ENCODE data around the gene PIN1.
"Not testable (repeated sequence)": the region's sequence is repeated elsewhere in the genome, so short reads cannot be mapped to it uniquely, and the experiment has no call there.

The PIN1 gene

DNA sequence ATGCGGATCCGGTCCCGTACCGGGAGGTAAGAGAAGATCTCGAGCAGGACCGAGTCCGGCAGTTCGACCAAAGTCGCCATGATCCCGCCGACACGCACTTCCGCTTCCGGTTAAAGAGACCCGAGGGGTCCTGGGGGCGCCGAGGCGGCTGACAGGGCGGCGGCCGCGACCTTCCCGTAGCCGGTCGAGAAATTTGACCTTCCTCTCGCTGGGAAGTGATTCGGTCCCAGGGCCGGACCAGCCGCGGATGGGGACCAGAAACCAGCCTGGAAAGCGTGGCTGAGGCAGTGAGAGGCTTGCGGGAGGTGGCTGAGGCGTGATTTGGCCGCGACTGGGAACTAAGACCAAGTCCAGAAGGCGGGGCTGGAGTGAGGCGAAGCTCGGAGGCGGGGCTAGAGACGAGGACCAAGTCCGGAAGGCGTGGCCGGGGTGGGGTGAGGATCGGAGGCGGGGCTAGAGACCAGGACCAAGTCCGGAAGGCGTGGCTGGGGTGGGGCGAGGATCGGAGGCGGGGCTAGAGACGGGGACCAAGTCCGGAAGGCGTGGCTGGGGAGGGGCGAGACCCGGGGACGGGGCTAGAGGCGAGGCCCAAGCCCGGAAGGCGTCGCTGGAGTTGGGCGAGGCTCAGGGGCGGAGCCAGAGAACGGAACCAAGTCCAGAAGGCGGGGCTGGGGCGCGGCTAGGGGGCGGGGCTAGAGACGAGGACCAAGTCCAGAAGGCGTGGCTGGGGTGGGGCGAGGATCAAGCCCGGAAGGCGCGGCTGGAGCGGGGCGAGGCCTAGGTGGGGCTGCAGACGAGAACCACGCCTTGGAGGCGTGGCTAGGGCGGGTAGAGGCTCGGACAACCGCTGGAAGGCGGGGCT, 16.2 kb upstream of the PIN1 start, which contains the start of gene FBXL12:
Gene FBXL12, minus strand, starts transcription at position 346 of the 862 bp plus-strand sequence. Its CDS starts 266 bp downstream, at position 80.
- peak; percentile 100 for DNase-seq

- DNase-seq = no peak
Measured at GRCh38 chr19:9819596-9819909, 15.6 kb upstream of the PIN1 start.

- DNase-seq = not testable (repeated sequence)
Measured at GRCh38 chr19:9820034-9820433, 15.1 kb upstream of the PIN1 start.

GRCh38 chr19:9823816-9824215, 11.3 kb upstream of the PIN1 start:
- DNase-seq = no peak

GRCh38 chr19:9827289-9828238, 7.6 kb upstream of the PIN1 start, which contains the start of gene UBL5:
UBL5 (plus strand) TSS chr19:9827918; CDS start chr19:9828338, 420 bp downstream.
- DNase-seq = peak; percentile 90

DNA sequence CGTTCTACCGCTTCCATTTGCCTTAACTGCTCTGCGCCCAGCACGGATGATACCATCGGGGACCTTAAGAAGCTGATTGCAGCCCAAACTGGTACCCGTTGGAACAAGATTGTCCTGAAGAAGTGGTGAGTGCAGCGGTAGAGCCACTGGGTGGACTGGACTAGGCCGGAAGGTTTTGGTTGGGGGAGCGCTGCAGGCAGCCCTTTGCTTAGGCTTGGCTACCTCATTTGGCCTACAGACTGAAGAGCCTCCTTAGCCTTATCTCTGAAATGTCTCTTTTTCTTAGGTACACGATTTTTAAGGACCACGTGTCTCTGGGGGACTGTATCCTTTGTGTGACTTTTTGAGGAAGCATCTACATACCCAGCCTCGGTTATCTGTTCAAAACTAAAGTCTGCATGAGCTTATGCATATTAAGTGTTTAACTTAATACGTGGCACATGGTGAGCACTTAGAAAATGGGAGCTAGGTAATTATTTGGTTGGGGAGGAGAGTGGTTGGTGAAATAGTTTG, 6.5 kb upstream of the PIN1 start:
- no peak for DNase-seq

- no peak for DNase-seq
Measured at GRCh38 chr19:9834307-9834725, 802 bp upstream of the PIN1 start.

- DNase-seq = no peak
Measured at GRCh38 chr19:9835507-9835949, 410 bp downstream of the PIN1 start.

DNA sequence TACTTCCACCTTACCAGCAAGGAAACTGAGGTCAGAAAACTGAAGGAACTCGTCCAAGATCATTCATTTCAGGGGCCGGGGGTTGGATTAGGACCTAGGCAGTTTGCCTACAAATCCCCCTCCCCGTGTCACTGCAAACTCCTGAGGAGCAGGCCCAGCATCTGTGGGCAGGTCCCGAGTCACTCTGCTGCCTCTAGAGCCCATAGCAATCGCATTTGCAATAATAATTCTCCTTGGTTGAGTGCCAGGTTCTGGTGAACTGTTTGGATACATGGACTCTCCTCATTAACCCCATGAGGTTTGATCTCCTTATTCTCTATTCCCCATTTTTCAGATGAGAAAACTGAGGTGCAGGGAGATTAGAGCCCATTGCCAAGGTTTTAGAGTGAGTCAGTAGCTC, 903 bp downstream of the PIN1 start:
- DNase-seq = no peak

DNA sequence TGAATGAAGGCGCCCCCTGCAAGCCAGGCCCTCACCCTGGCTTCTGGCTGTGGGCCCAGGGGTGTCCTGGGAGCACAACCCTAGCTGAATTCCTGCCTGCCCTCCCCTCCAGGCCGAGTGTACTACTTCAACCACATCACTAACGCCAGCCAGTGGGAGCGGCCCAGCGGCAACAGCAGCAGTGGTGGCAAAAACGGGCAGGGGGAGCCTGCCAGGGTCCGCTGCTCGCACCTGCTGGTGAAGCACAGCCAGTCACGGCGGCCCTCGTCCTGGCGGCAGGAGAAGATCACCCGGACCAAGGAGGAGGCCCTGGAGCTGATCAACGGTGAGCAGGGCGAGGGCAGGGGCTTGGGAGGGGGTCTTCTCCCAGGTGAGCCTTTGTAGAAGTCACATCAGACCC, 3.2 kb downstream of the PIN1 start:
- DNase-seq = no peak

GRCh38 chr19:9839415-9839814, 4.3 kb downstream of the PIN1 start:
- no peak for DNase-seq

DNA sequence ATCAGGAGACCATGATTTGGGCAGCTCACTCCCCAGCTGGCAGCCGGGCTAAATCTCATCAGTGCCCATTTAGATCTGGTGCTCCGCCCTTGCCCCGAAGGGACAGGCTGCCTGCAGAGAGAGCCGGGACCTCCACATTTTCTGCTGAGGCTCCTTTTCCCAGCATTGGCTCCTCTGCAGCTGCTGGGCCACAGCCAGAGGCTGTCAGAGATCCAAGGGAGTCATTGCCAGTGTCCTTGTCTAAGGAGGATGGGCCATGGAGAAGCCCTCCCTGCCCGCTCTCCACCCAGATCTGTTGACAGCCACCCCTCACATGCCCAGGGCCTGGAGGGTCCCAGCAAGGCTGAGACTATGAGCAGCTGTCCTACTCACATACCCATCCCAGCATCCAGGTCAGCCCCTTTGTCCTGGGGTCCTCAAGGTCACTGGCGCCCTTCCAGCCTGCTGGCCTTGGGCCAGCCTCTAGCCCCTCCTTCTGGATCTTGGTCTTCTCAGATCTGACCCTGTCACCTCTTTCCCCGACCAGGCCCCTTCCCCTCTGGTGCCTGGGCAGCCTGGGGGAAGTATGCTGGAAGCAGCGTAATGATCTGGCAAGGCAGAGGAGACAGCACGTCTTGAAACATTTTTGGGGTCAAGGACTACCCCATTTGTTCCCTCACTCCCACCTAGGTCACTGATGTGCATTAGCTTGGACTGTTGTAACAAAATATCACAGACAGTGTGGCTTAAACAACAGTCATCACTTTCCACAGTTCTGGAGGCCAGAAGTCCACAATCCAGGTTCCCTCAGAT, 7.9 kb downstream of the PIN1 start:
- no peak for DNase-seq

DNA sequence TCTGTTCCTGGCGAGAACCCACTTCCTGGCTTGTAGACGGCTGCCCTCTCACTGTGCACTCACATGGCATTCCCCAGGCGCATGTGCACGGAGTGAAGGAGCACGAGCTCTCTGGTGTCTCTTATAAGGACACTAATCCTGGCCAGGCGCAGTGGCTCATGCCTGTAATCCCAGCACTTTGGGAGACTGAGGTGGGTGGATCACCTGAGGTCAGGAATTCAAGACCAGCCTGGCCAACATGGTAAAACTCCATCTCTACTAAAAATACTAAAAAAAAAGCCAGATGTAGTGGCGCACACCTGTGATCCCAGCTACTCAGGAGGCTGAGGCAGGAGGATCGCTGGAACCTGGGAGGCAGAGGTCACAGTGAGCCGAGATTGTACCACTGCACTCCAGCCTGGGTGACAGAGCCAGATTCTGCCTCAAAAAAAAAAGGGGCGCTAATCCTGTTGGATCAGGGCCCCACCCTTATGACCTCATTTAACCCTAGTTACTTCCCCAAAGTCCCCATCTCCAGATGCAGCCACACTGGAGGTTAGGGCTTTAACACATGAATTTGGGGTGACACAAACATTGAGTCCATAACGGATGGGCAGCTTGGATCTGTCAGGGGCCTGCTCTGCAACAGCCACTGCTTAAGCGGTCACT, 8.6 kb downstream of the PIN1 start:
- DNase-seq = not testable (repeated sequence)

GRCh38 chr19:9847087-9847671, 12.1 kb downstream of the PIN1 start:
- DNase-seq = no peak

DNA sequence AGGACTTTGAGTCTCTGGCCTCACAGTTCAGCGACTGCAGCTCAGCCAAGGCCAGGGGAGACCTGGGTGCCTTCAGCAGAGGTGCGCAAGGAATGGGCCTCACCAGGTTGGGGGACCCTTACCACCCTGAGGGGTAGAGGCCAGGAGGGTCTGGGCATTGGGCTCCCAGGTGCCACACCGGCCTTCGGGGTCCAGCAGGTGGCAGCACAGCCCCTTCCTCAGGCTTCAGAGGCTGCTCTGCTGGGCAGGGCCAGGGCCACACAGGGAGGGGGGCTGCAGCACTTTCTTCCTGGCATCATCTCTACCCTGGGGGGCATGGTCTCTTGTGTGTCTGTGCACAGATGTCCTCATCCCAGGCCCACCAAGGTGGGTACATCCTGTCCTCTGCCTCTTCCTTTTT, 12.9 kb downstream of the PIN1 start:
- DNase-seq = no peak

DNA sequence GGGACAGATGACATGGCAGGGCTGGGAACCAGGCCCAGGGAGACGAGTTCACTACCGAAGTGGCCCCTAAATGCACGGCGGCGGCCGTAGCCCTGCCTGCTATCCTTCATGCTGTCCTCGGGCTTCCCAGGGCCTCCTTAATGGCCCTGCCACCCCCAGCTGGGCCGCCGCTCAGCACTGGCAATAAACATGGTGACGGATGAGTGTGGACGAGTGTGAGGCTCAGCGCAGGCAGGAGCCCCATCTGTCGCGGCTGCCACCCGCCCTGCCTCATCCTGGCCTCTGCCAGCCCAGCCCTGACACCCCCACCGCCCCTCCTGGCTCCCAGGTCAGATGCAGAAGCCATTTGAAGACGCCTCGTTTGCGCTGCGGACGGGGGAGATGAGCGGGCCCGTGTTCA, 13.6 kb downstream of the PIN1 start:
- no peak for DNase-seq

DNA sequence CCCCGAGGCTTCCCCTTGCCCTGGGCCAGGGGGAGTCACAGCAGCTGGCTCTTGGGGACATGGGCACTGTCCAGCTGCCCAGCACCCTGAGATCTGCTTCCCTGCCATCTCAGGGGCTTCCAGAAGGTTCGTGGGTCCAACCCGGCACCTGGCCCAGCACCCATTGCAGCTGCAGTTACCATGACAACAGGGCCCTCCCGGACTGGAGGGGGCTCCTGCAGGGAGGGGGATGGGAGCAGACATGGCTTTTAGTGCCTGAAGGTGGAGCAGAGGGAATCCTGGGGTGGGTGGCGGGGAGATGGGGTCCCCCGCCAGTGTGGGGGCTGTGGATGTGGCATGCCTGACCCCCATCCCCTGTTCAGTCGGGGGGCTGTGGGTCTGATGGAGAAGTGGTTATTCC, 14.7 kb downstream of the PIN1 start:
- DNase-seq = no peak

- DNase-seq = no peak
Measured at GRCh38 chr19:9850235-9850959, 15.3 kb downstream of the PIN1 start.

DNA sequence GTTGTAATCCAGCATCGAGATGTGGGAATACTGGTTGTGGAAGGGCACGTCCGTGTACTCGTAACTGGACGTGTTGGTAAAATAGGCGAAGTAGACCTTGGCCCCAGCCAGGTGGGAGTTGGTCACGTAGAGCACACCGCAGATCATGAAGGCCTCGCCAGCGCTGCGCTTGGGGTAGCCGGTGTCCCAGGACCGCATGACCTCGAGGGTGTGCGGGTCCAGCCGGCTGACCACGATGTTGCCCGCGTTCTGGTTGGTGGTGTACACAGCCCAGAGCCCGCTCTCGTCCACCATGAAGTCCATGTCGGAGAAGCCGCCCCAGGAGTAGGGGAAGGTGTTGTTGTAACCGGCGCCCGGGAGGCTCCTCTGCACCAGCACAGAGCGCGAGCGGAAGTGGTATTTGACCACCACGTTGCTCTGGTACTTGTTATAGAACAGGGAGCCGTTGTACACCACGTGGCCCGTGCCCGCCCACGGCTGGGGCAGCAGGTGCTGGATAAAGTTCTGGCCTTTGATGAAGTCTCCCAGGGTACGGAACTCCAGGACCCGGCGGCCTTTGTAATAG, 19.2 kb downstream of the PIN1 start:
- no peak for DNase-seq

DNA sequence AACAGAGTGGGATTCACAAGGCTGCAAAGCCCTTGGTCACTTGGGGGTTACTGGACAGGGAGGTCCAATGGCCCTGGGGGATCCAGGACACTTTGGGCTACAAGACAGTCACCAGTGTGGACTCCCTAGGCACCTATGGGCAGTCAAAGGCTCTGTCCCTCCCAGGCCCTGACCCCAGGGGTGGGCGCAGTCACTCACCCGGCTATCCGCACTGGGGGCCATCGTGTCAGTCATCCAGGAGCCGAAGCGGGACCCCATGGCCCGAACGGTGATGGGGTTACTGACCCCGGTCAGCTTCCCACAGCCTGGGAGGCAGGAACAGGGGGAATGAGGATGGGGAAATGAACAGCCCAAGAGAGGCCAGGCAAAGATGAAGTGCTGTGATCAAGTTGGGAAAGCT, 21.5 kb downstream of the PIN1 start:
- no peak for DNase-seq
